Vagina (tissue), 2 donors: ENCODE measurements around the gene DST. TPM values are rescaled to one million over a fixed set of nuclear protein-coding genes. Genes with fewer than 3 reads are reported as not detected.

Experiments
- DNase-seq, 2 donors: peaks; one replicate each; pipeline ENCODE4 v3.0.0-alpha.2; 2017; ENCODE audit errors: extremely low spot score in 2 of 2
- H3K27ac ChIP-seq: fragments of 200-600 bp; sonication (generic); one replicate; pipeline ENCODE4 v1.5.1; 2019
- H3K27me3 ChIP-seq: fragments of 200-600 bp; sonication (generic); one replicate; pipeline ENCODE4 v1.5.1; 2019
- H3K36me3 ChIP-seq, 2 donors: fragments of 200-600 bp; sonication (generic); one replicate each; pipeline ENCODE4 v1.5.1; 2017 to 2019
- H3K4me1 ChIP-seq: fragments of 200-600 bp; sonication (generic); one replicate; pipeline ENCODE4 v1.5.1; 2019
- H3K4me3 ChIP-seq, 2 donors: fragments of 200-600 bp; sonication (generic); 1 replicate in 1 of 2; 2 replicates in 1 of 2; pipeline ENCODE4 v1.5.1; 2016 to 2019
- H3K9me3 ChIP-seq: fragments of 200-600 bp; sonication (generic); one replicate; pipeline ENCODE4 v1.5.1; 2019
- CTCF ChIP-seq, 3 experiments: fragments of 450-650 bp in 2 of 3; fragments of 200-600 bp in 1 of 3; sonication (generic) in 1 of 3; IDR thresholded peaks; one replicate each; pipeline ENCODE4 v1.5.1; 2017 to 2019; ENCODE audit warnings: antibody characterized with exemption in 3 of 3, mild to moderate bottlenecking in 2 of 3, moderate library complexity in 2 of 3
- POLR2A ChIP-seq, 2 donors: fragments of 450-650 bp; IDR thresholded peaks; one replicate each; pipeline ENCODE4 v1.6.1; 2017; ENCODE audit warnings: antibody characterized with exemption in 2 of 2, mild to moderate bottlenecking in 2 of 2, moderate library complexity in 2 of 2
- POLR2AphosphoS5 ChIP-seq, 2 donors: sonication (generic); formaldehyde crosslinking; IDR thresholded peaks; one replicate each; pipeline ENCODE4 v1.9.0; 2017; ENCODE audit warnings: antibody characterized with exemption in 2 of 2, mild to moderate bottlenecking in 2 of 2, low read depth in 1 of 2; ENCODE audit not compliant: insufficient read depth in 1 of 2
- intact Hi-C: fragments of 100-400 bp; cut with DNase I; formaldehyde crosslinking; loops from one replicate; pipeline ENCODE4 v1.15.1; 2023
- total RNA-seq: library from RNA; depleted of rRNA; stranded (reverse); fragments of >200 nt; gene quantifications from one replicate; pipeline ENCODE4 v1.2.3, GENCODE V29; 2016

DST gene
- total RNA-seq, 1 donor from 2014 or later = 460 TPM

- intact Hi-C loops = no loop called here
- H3K36me3 ChIP-seq = peaks cover 2 to 62% of the 10 kb centered on the region in 2 donors
- no peak for DNase-seq
Measured at GRCh38 chr6:56474532-56474931, 168.2 kb downstream of the DST start.

GRCh38 chr6:56463443-56463842 lies 179.2 kb downstream of the DST start:
- DNase-seq = no peak
- no peaks in the 10 kb centered on the region for H3K4me1 ChIP-seq
- intact Hi-C loops = no loop called here
- H3K27me3 ChIP-seq = no peaks in the 10 kb centered on the region
- peaks cover 5 to 89% of the 10 kb centered on the region in 2 donors for H3K36me3 ChIP-seq
- no peak overlapping the region for H3K27ac ChIP-seq
- TF ChIP-seq POLR2A (IDR thresholded peaks at IDR 0.05) (no peak), CTCF (IDR thresholded peaks at IDR 0.05) (no peak), POLR2AphosphoS5 (IDR thresholded peaks at IDR 0.05; ENCODE audit: insufficient read depth in 1 of 2, low read depth in 1 of 2) (no peak)
- no peak overlapping the region for H3K4me3 ChIP-seq
- no peaks in the 10 kb centered on the region for H3K9me3 ChIP-seq

More at GRCh38 chr6:56474532-56474931, 168.2 kb downstream of the DST start:
- Histone ChIP-seq H3K27ac (no peak overlapping the region), H3K4me1 (peaks cover 11% of the 10 kb centered on the region), H3K4me3 (no peak overlapping the region), H3K9me3 (no peaks in the 10 kb centered on the region), H3K27me3 (no peaks in the 10 kb centered on the region)
- no peak for TF ChIP-seq CTCF (IDR thresholded peaks at IDR 0.05)

- TF ChIP-seq CTCF (IDR thresholded peaks at IDR 0.05) (no peak), POLR2AphosphoS5 (IDR thresholded peaks at IDR 0.05; ENCODE audit: insufficient read depth in 1 of 2, low read depth in 1 of 2) (no peak), POLR2A (IDR thresholded peaks at IDR 0.05) (no peak)
- Histone ChIP-seq H3K4me1 (no peaks in the 10 kb centered on the region), H3K36me3 (peaks cover 5 to 60% of the 10 kb centered on the region in 2 donors), H3K4me3 (no peak overlapping the region), H3K27ac (no peak overlapping the region), H3K9me3 (no peaks in the 10 kb centered on the region), H3K27me3 (no peaks in the 10 kb centered on the region)
- intact Hi-C loops = no loop called here
- DNase-seq = no peak
Measured at GRCh38 chr6:56459030-56459805, 183.5 kb downstream of the DST start.

GRCh38 chr6:56458324-56458884 lies 184.3 kb downstream of the DST start:
- Histone ChIP-seq H3K36me3 (peaks cover 5 to 52% of the 10 kb centered on the region in 2 donors), H3K27ac (no peak overlapping the region), H3K4me3 (no peak overlapping the region), H3K27me3 (no peaks in the 10 kb centered on the region), H3K4me1 (no peaks in the 10 kb centered on the region), H3K9me3 (no peaks in the 10 kb centered on the region)
- TF ChIP-seq CTCF (IDR thresholded peaks at IDR 0.05) (no peak), POLR2A (IDR thresholded peaks at IDR 0.05) (no peak), POLR2AphosphoS5 (IDR thresholded peaks at IDR 0.05; ENCODE audit: insufficient read depth in 1 of 2, low read depth in 1 of 2) (no peak)
- intact Hi-C loops = no loop called here
- DNase-seq = no peak

GRCh38 chr6:56456785-56457184 lies 185.9 kb downstream of the DST start:
- intact Hi-C loops = no loop called here
- no peak overlapping the region for H3K4me3 ChIP-seq
- no peak overlapping the region for H3K27ac ChIP-seq
- no peaks in the 10 kb centered on the region for H3K4me1 ChIP-seq
- H3K9me3 ChIP-seq = no peaks in the 10 kb centered on the region
- no peak for DNase-seq
- H3K36me3 ChIP-seq = peaks cover 0 to 43% of the 10 kb centered on the region in 2 donors
- no peaks in the 10 kb centered on the region for H3K27me3 ChIP-seq
- TF ChIP-seq CTCF (IDR thresholded peaks at IDR 0.05) (no peak), POLR2A (IDR thresholded peaks at IDR 0.05) (no peak), POLR2AphosphoS5 (IDR thresholded peaks at IDR 0.05; ENCODE audit: insufficient read depth in 1 of 2, low read depth in 1 of 2) (no peak)
